OCI-LY3 (cell line): Measurements from ENCODE around the gene TNFRSF8.

Experiments
- CTCF ChIP-seq: fragments of 200-600, 300-600 bp; sonication (generic); IDR thresholded peaks from 2 replicates; pipeline ENCODE4 v1.5.1; 2014; ENCODE audit warnings: antibody characterized with exemption, low read length, low read depth
- EZH2phosphoT487 ChIP-seq: fragments of 200-600 bp; shearing (Covaris generic); IDR thresholded peaks from 2 replicates; pipeline ENCODE4 v1.6.1; 2018; ENCODE audit warnings: antibody characterized with exemption, mixed run types, low read depth

DNA sequence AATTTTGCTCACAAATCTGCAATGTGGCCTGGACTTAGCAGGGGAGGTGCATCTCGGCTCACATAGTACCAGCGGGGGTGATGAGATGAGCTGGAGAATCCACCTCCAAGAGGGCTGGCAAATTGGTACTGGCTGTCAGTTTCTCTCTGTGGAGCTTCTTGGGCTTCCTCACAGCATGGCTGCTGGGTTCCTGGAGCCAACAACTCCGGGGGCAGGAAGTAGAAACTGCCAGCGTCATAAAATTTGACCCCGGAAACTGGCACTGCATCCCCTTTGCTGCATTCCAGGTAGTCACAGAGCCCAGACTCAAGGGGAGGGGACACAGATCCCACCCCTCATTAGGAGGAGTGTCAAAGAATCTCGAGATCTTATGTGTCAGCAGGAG lies 86.7 kb downstream of the TNFRSF8 start:
- TF ChIP-seq CTCF (no peak), EZH2phosphoT487 (no peak)
